KOPT-K1 (cell line): ENCODE measurements around the gene KLK15.
"Not testable (repeated sequence)": the region's sequence is repeated elsewhere in the genome, so short reads cannot be mapped to it uniquely, and the experiment has no call there.

Experiments used
- H3K27ac ChIP-seq: fragments of 200-600 bp; sonication (generic); 2 replicates; pipeline ENCODE4 v1.5.1; 2016; ENCODE audit warnings: antibody characterized with exemption, mild to moderate bottlenecking, low read depth, low read length; ENCODE audit not compliant: poor library complexity, severe bottlenecking
- H3K36me3 ChIP-seq: fragments of 200-600 bp; sonication (generic); 2 replicates; pipeline ENCODE4 v1.5.1; 2017; ENCODE audit warnings: antibody characterized with exemption, mild to moderate bottlenecking, low read length, moderate library complexity; ENCODE audit not compliant: insufficient read depth
- H3K9me3 ChIP-seq: fragments of 200-600 bp; sonication (generic); 2 replicates; pipeline ENCODE4 v1.5.1; 2017; ENCODE audit warnings: antibody characterized with exemption, low read length, mild to moderate bottlenecking; ENCODE audit not compliant: insufficient read depth, poor library complexity, severe bottlenecking

KLK15 gene

DNA sequence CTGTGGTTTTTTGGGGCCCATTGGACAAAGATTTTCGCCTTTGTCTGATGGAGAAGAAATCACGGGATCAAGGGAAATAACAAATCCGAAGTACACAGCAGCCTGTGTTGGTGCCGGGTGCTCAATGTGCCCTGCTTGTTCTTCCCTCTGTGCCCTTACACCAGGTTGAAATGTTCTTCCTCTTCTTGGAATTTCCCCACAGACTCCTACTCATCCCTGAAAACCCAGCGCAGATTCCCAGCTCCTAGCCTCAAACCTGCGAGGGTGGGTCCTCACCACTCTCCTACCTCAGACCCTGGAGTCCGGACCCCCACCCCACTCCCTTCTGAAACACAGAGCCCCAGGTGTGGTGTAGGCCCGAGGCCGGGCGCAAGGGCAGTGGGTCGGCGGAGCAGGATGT is 48.0 kb downstream of the KLK15 start:
- H3K36me3 ChIP-seq = no peaks in the 10 kb centered on the region
- no peak overlapping the region for H3K27ac ChIP-seq

DNA sequence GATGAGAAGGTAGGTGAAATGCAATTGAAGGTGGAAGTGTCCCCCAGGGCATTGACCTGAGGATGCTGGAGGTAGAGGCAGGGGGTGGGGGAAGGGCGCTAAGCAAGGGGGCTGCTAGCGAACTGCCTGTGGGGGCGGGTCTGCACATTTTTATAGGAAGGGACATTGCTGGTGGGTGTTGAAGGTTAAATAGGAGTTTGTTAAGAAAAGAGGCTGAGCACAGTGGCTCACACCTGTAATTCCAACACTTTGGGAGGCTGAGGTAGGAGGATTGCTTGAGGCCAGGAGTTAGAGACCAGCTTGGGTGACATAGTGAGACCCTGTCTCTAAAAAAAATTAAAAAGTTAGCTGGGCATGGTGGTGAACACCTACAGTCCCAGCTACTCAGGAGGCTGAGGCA is 48.7 kb downstream of the KLK15 start:
- Histone ChIP-seq H3K36me3 (no peaks in the 10 kb centered on the region), H3K27ac (no peak overlapping the region), H3K9me3 (no peaks in the 10 kb centered on the region)

More for the DNA sequence above, 48.0 kb downstream of the KLK15 start:
- no peaks in the 10 kb centered on the region for H3K9me3 ChIP-seq

GRCh38 chr19:50783848-50784152 is 49.6 kb downstream of the KLK15 start:
- H3K27ac ChIP-seq, H3K9me3 ChIP-seq, H3K36me3 ChIP-seq: not testable (repeated sequence)

- no peaks in the 10 kb centered on the region for H3K9me3 ChIP-seq
- no peak overlapping the region for H3K27ac ChIP-seq
- no peaks in the 10 kb centered on the region for H3K36me3 ChIP-seq
Observed at GRCh38 chr19:50780753-50781435, 52.5 kb downstream of the KLK15 start.

- no peaks in the 10 kb centered on the region for H3K9me3 ChIP-seq
- H3K27ac ChIP-seq = no peak overlapping the region
- no peaks in the 10 kb centered on the region for H3K36me3 ChIP-seq
Observed at GRCh38 chr19:50779504-50780457, 53.6 kb downstream of the KLK15 start.

DNA sequence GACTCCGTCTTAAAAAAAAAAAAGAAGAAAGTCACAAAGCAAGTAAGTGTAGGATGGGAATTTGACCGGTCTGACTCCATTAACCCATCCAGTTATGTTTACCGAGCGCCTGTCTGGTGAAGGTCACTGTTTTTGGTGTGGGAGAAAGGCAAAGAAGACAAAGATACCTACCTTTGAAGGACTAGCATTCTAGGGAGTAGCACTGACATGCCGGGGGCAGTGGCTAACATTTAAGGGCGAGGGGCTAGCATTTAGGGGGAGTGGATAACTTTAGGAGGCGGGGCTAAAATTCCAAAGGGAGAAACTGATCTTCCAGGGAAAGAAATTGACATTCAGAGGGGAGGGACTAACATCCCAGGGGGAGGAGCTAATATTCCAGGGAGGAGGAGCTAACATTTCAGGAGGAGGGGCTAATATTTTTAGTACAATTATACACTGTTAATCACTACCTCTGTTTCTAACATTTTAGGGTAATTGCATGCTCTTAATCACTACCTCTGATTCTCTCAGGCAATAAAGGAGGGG is 54.4 kb downstream of the KLK15 start:
- Histone ChIP-seq H3K9me3 (no peaks in the 10 kb centered on the region), H3K27ac (no peak overlapping the region), H3K36me3 (no peaks in the 10 kb centered on the region)

DNA sequence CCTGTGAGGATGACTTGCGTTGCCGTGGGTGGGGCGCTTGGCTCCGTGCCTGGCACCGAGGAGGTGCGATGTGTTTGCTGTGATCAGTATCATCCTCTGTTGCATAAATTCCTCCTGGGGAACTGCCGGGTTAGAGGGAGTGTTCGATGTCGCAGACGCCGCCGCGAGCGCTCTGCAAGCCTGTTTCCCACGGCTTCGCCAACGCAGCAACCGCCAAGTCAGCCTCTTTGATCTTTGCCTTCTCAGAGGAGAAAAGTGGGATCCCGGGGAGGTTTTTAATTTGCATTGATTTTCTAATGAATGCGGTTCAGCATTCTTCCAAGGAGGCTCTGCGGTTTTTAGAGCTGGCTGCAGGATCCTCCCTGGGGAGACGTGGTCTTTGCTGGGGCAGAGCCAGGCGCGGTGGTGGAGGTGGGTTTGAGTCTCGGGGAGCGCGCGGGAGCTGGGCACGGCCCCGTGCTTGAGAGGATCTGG is 55.5 kb downstream of the KLK15 start:
- no peaks in the 10 kb centered on the region for H3K36me3 ChIP-seq
- no peak overlapping the region for H3K27ac ChIP-seq
- H3K9me3 ChIP-seq = no peaks in the 10 kb centered on the region

DNA sequence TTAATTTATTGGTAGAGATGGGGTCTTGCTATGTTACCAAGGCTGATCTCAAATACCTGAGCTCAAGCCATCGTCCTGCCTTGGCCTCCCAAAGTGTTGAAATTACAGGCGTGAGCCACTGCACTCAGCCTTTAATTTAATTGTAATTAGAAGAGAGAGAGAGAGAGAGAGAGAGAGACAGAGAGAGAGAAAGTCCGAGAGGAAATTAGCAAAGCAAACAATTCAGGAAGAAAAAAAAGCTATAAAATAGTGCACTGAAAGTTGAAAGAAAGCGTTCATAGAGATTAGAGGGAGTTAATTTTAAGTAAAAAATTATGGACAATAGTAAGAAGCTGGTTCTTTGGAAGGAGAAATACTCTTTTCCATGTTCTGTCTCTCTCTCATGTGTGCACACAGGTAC is 56.1 kb downstream of the KLK15 start:
- Histone ChIP-seq H3K9me3 (no peaks in the 10 kb centered on the region), H3K36me3 (no peaks in the 10 kb centered on the region), H3K27ac (no peak overlapping the region)

DNA sequence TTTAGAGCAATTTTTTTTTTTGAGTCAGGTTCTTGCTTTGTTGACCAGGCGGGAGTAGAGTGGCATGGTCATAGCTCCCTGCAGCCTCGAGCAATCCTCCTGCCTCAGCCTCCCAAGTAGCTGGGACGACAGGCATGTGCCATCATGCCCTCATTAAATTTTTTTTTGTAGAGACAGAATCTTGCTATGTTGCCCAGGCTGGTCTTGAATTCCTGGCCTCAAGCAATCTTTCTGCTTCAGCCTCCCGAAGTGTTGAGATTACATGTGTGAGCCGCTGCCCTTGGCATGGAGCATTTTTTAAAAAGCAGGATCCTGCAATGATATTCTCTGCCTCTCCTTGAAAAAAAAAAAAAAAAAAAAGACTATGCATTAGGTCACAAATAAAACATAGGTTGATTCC is 57.2 kb downstream of the KLK15 start:
- no peak overlapping the region for H3K27ac ChIP-seq
- H3K9me3 ChIP-seq = no peaks in the 10 kb centered on the region
- H3K36me3 ChIP-seq = no peaks in the 10 kb centered on the region
